Hepatocyte (in vitro differentiated cells): ENCODE results near the gene C1QTNF4.

Source experiments
- CTCF ChIP-seq: fragments of 200-600 bp; sonication (generic); IDR thresholded peaks from 2 replicates; pipeline ENCODE4 v1.5.1; 2016; ENCODE audit warnings: antibody characterized with exemption, mild to moderate bottlenecking; ENCODE audit not compliant: poor library complexity
- EZH2 ChIP-seq: fragments of 200-600 bp; sonication (generic); IDR thresholded peaks from 2 replicates; pipeline ENCODE4 v1.6.1; 2016; ENCODE audit warnings: antibody characterized with exemption, mild to moderate bottlenecking, borderline replicate concordance

GRCh38 chr11:47628026-47628425, 33.8 kb upstream of the C1QTNF4 start:
- no peak for TF ChIP-seq CTCF
- no peak for TF ChIP-seq EZH2
